Activated CD8-positive, alpha-beta memory T cell treated with anti-CD3 and anti-CD28 coated beads, Interleukin-2, amount 10 ng/mL, durations not matched to agents 7 days and 5 days (primary cell): ENCODE data around the gene SLC22A5. TPM values are rescaled to one million over a fixed set of nuclear protein-coding genes. Genes with fewer than 3 reads are reported as not detected.

Experiments used
- ATAC-seq: fragments of 150-1000 bp; cut with Tn5 transposase; one replicate; pipeline ENCODE4 v1.10.0; 2021; ENCODE audit warnings: moderate library complexity
- CTCF ChIA-PET: fragments of 350-600 bp; sonication (Branson Sonifier 250); formaldehyde crosslinking; loops from one replicate; lab custom pipeline; 2021; ENCODE audit warnings: antibody characterized with exemption; lab: Charles Lee
- DNase-seq: peaks from one replicate; pipeline ENCODE4 v3.0.0-alpha.2; 2020
- H3K27ac Mint-ChIP-seq: one replicate; pipeline ENCODE4 v1.8.0; 2021; ENCODE audit warnings: mild to moderate bottlenecking, mixed read lengths
- H3K27me3 Mint-ChIP-seq: one replicate; pipeline ENCODE4 v1.8.0; 2021; ENCODE audit warnings: mixed read lengths
- H3K36me3 Mint-ChIP-seq: one replicate; pipeline ENCODE4 v1.8.0; 2021; ENCODE audit warnings: mild to moderate bottlenecking, mixed read lengths
- H3K4me1 Mint-ChIP-seq: one replicate; pipeline ENCODE4 v1.8.0; 2021; ENCODE audit warnings: mixed read lengths
- H3K4me3 Mint-ChIP-seq: one replicate; pipeline ENCODE4 v1.8.0; 2021; ENCODE audit warnings: mild to moderate bottlenecking, moderate library complexity, mixed read lengths
- H3K9me3 Mint-ChIP-seq: one replicate; pipeline ENCODE4 v1.8.0; 2022; ENCODE audit warnings: low read depth, mixed read lengths
- total RNA-seq, 2 experiments: library from RNA; stranded (reverse); gene quantifications; one replicate each; pipeline ENCODE4 v1.2.3, GENCODE V29; 2021

The SLC22A5 gene
- total RNA-seq: 1 to 10 TPM; 3.9 to 4.5 TPM

GRCh38 chr5:132369474-132370180 is at the start of gene SLC22A5:
Gene SLC22A5, plus strand, starts transcription at chr5:132369710. Its CDS starts 263 bp downstream, at chr5:132369973.
- CTCF ChIA-PET: interaction anchor here (0.7 to 4.1 kb wide), 13 partner anchors 9 to 378 kb away, joined by 3 to 18 read pairs (median 5); partner anchors contain the start of gene CCNI2
- peak within 1 kb of the TSS; percentile 75 for H3K4me3 Mint-ChIP-seq
- no peaks in the 10 kb centered on the region for H3K36me3 Mint-ChIP-seq
- H3K27ac Mint-ChIP-seq: peak within 1 kb of the TSS; percentile 52
- H3K27me3 Mint-ChIP-seq: no peaks in the 10 kb centered on the region
- no peaks in the 10 kb centered on the region for H3K9me3 Mint-ChIP-seq
- ATAC-seq (peak; percentile 97), DNase-seq (peak; percentile 73)
- peaks cover 20% of the 10 kb centered on the region for H3K4me1 Mint-ChIP-seq

- ATAC-seq (no peak), DNase-seq (no peak)
- no peaks in the 10 kb centered on the region for H3K27me3 Mint-ChIP-seq
- CTCF ChIA-PET: no interaction called here
- no peak overlapping the region for H3K27ac Mint-ChIP-seq
- no peaks in the 10 kb centered on the region for H3K9me3 Mint-ChIP-seq
- H3K4me1 Mint-ChIP-seq: no peaks in the 10 kb centered on the region
- no peak overlapping the region for H3K4me3 Mint-ChIP-seq
- no peaks in the 10 kb centered on the region for H3K36me3 Mint-ChIP-seq
Observed at GRCh38 chr5:132319975-132320374, 49.5 kb upstream of the SLC22A5 start.

DNA sequence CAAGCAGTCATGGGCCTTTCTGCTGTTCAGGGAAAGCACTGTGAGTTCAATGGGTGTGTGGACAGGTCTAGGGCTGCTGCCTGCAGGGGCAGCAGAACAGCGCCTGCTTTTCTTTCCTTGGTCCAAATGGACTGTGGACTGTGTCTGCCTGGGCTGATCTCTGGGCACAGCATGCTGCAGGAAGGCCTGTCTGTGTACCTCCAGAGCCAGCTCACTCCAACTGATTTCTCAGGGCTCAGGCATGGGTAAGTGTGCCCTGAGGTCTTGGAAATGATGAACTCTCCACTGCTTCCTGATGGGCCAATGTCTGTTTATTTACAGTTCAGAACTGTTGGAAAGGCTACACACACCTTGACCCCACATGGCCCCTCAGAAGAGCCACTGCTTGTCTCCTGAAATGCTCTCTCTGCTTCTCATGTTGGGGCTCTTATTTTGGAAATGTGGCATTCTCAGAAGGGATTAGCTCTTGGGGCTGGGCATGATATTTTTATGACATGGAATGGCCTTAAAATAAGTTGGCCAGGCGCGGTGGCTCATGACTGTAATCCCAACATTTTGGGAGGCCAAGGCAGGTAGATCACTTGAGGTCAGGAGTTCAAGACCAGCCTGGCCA is 48.3 kb upstream of the SLC22A5 start:
- Mint-ChIP-seq H3K4me1 (no peaks in the 10 kb centered on the region), H3K4me3 (no peak overlapping the region), H3K27me3 (no peaks in the 10 kb centered on the region), H3K27ac (no peak overlapping the region), H3K9me3 (no peaks in the 10 kb centered on the region), H3K36me3 (no peaks in the 10 kb centered on the region)
- no peak for ATAC-seq
- DNase-seq: peak; percentile 11
- CTCF ChIA-PET: no interaction called here

- no peak for ATAC-seq
- peak; percentile 25 for DNase-seq
- Mint-ChIP-seq H3K4me1 (no peaks in the 10 kb centered on the region), H3K4me3 (no peak overlapping the region), H3K27me3 (no peaks in the 10 kb centered on the region), H3K9me3 (no peaks in the 10 kb centered on the region), H3K36me3 (no peaks in the 10 kb centered on the region), H3K27ac (no peak overlapping the region)
- CTCF ChIA-PET: no interaction called here
Observed at GRCh38 chr5:132322266-132322665, 47.2 kb upstream of the SLC22A5 start.

DNA sequence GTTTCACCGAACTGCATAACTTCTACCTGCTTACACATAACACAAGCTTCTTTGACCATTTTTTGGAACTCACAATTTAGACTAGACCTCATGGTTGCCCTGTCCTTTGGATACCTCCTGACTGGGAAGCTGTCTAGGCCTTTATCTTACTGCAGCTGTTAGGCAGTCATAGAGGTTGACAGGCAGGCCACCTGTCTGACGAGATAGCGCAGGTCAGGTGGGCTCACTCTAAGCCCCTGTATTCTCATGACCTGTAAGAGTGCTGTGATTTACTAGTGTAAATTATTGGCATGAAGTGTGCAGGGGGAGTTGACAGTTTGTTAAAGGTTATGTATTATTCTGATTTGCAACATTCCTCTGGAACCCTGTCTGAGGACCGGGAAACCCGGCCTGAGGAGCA is 46.3 kb upstream of the SLC22A5 start:
- H3K4me3 Mint-ChIP-seq: no peak overlapping the region
- ATAC-seq: no peak
- no peaks in the 10 kb centered on the region for H3K9me3 Mint-ChIP-seq
- H3K27me3 Mint-ChIP-seq: no peaks in the 10 kb centered on the region
- CTCF ChIA-PET: interaction anchor here (1.0 to 2.4 kb wide), 2 partner anchors 11 to 85 kb away, joined by 3 to 10 read pairs; no protein-coding TSS in a partner anchor
- no peaks in the 10 kb centered on the region for H3K4me1 Mint-ChIP-seq
- peak; percentile 33 for DNase-seq
- H3K27ac Mint-ChIP-seq: no peak overlapping the region
- H3K36me3 Mint-ChIP-seq: no peaks in the 10 kb centered on the region

GRCh38 chr5:132325691-132326090 is 43.8 kb upstream of the SLC22A5 start:
- Mint-ChIP-seq H3K27me3 (no peaks in the 10 kb centered on the region), H3K4me1 (no peaks in the 10 kb centered on the region), H3K36me3 (no peaks in the 10 kb centered on the region), H3K4me3 (no peak overlapping the region), H3K27ac (no peak overlapping the region), H3K9me3 (no peaks in the 10 kb centered on the region)
- ATAC-seq: no peak
- CTCF ChIA-PET: interaction anchor here (1.5 to 1.8 kb wide), 3 partner anchors 10 to 88 kb away, joined by 5 to 6 read pairs (median 5); no protein-coding TSS in a partner anchor
- no peak for DNase-seq

DNA sequence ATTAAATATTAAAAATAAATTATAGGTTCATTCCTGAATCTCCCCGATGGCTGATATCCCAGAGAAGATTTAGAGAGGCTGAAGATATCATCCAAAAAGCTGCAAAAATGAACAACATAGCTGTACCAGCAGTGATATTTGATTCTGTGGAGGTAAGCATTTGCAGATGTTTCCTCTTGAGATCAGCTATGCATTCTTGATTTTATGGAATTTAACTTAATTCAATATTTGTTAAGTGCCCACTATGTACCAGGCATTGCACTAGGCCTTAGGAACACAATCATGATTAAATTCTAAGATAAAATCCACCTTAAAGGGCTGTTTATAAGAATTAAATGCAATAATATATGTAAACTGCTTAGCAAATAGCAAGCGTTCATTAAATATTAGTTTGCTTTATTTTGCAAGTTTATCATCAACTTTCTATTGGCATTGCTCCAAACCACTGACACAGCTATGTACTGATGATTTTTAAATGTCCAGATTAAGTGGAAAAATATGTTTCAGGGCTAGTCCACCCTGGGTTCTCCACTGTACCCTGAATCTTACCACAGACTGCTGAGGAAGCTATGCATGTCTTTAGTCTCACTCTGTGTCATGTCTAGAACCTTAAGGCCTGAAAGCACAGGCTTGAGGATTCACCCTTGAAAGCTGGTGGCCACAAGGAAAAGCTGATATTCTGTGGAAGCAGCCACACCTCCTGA is 42.1 kb upstream of the SLC22A5 start:
- Mint-ChIP-seq H3K27ac (no peak overlapping the region), H3K36me3 (no peaks in the 10 kb centered on the region), H3K27me3 (no peaks in the 10 kb centered on the region), H3K4me3 (no peak overlapping the region), H3K4me1 (no peaks in the 10 kb centered on the region), H3K9me3 (no peaks in the 10 kb centered on the region)
- CTCF ChIA-PET: interaction anchor here (1.5 to 1.8 kb wide), 2 partner anchors 11 to 264 kb away, joined by 3 to 6 read pairs; no protein-coding TSS in a partner anchor
- ATAC-seq: no peak
- DNase-seq: no peak

DNA sequence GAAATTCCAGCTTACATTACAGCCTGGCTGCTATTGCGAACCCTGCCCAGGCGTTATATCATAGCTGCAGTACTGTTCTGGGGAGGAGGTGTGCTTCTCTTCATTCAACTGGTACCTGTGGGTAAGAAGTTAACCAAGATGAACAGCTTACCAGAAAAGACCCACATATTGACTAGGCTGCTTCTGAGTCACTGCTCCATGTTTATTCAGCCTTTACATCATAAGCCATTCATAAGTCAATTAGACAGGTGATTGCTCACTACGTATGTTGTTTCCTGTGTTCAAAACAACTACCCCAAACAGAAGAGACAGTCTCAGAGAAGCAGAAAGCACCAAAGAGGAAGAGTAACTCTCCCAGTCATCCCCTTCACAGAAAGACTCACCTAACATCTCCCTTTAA is 34.7 kb upstream of the SLC22A5 start:
- no peaks in the 10 kb centered on the region for H3K36me3 Mint-ChIP-seq
- ATAC-seq (peak; percentile 64), DNase-seq (no peak)
- H3K9me3 Mint-ChIP-seq: no peaks in the 10 kb centered on the region
- peak overlapping the region; percentile 35 for H3K27ac Mint-ChIP-seq
- no peaks in the 10 kb centered on the region for H3K27me3 Mint-ChIP-seq
- CTCF ChIA-PET: interaction anchor here (0.7 to 3.5 kb wide), 2 partner anchors 11 to 911 kb away, joined by 3 to 10 read pairs; no protein-coding TSS in a partner anchor
- peaks cover 6% of the 10 kb centered on the region for H3K4me1 Mint-ChIP-seq
- no peak overlapping the region for H3K4me3 Mint-ChIP-seq

GRCh38 chr5:132335402-132335801 is 34.1 kb upstream of the SLC22A5 start:
- no peaks in the 10 kb centered on the region for H3K27me3 Mint-ChIP-seq
- H3K27ac Mint-ChIP-seq: no peak overlapping the region
- peaks cover 6% of the 10 kb centered on the region for H3K4me1 Mint-ChIP-seq
- H3K9me3 Mint-ChIP-seq: no peaks in the 10 kb centered on the region
- CTCF ChIA-PET: interaction anchor here (0.7 to 3.5 kb wide), 2 partner anchors 11 to 912 kb away, joined by 3 to 10 read pairs; no protein-coding TSS in a partner anchor
- no peak for DNase-seq
- ATAC-seq: no peak
- no peak overlapping the region for H3K4me3 Mint-ChIP-seq
- no peaks in the 10 kb centered on the region for H3K36me3 Mint-ChIP-seq

GRCh38 chr5:132339502-132339901 is 30.0 kb upstream of the SLC22A5 start:
- no peak overlapping the region for H3K4me3 Mint-ChIP-seq
- CTCF ChIA-PET: interaction anchor here (0.9 kb wide), 1 partner anchor 67 kb away, joined by 4 read pairs; no protein-coding TSS in a partner anchor
- no peak for DNase-seq
- ATAC-seq: no peak
- no peaks in the 10 kb centered on the region for H3K9me3 Mint-ChIP-seq
- no peaks in the 10 kb centered on the region for H3K36me3 Mint-ChIP-seq
- H3K4me1 Mint-ChIP-seq: peaks cover 6% of the 10 kb centered on the region
- no peaks in the 10 kb centered on the region for H3K27me3 Mint-ChIP-seq
- H3K27ac Mint-ChIP-seq: no peak overlapping the region

DNA sequence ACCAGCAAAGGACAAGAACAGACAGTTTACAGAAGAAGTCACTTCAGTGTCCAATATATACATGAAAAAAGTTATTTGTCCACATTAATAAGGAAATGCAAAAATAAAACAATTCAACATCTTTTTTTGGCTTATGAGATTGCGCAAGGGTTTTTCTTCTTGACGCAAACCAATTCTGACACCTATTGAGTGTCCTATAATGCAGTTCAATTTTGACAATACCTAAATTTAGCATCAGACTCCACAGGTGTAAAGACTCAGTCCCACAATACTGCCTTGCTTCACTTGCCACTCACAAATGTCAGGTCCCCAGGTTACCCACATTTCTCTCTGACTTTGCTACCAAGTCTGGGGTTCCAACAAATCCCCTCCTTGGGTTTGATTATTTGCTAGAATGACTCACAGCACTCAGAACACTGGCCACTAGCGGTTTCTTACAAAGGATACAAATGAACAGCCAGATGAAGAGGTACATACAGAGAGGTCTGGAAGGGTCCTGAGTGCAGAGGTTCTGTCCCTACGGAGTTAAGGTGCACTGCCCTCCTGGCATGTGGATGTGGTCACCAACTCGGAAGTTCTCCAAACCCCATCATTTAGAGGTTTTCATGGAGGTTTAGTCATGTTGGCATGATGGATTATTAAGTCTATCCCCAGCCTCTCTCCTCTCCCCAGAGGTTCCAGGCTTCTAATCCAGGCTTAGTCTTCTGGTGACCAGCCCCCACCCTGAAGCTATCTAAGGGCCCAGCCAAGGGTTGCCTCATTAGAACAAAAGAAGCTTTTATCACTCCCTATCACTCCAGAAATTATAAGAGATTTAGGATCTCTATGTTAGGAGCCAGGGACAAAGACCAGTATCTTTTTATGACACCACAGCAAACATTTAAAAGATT is 27.0 kb upstream of the SLC22A5 start:
- Mint-ChIP-seq H3K27me3 (no peaks in the 10 kb centered on the region), H3K27ac (no peak overlapping the region), H3K36me3 (no peaks in the 10 kb centered on the region), H3K4me3 (no peak overlapping the region), H3K9me3 (no peaks in the 10 kb centered on the region), H3K4me1 (no peaks in the 10 kb centered on the region)
- no peak for ATAC-seq
- CTCF ChIA-PET: interaction anchor here (1.4 kb wide), 1 partner anchor 9 kb away, joined by 4 read pairs; no protein-coding TSS in a partner anchor
- no peak for DNase-seq

- no peak for DNase-seq
- Mint-ChIP-seq H3K27me3 (no peaks in the 10 kb centered on the region), H3K36me3 (peaks cover 1% of the 10 kb centered on the region), H3K27ac (no peak overlapping the region), H3K4me3 (no peak overlapping the region), H3K4me1 (no peaks in the 10 kb centered on the region), H3K9me3 (no peaks in the 10 kb centered on the region)
- CTCF ChIA-PET: interaction anchor here (2.2 kb wide), 1 partner anchor 24 kb away, joined by 5 read pairs; the partner anchor contains the start of gene SLC22A5
- ATAC-seq: no peak
Observed at GRCh38 chr5:132344775-132345514, 24.6 kb upstream of the SLC22A5 start.
